CD4-positive, alpha-beta T cell treated with Interleukin-2 at 100 ng/mL for 4 hours (primary cell): ENCODE measurements around the gene LRRC4C.
"Not testable (repeated sequence)": the region's sequence is repeated elsewhere in the genome, so short reads cannot be mapped to it uniquely, and the experiment has no call there.

ENCODE experiments used
- DNase-seq: peaks from one replicate; pipeline ENCODE4 v3.0.0-alpha.2; 2020; ENCODE audit warnings: low spot score

LRRC4C gene

GRCh38 chr11:41019666-41020065 lies 439.8 kb downstream of the LRRC4C start:
- not testable (repeated sequence) for DNase-seq

GRCh38 chr11:41018224-41018623 lies 441.2 kb downstream of the LRRC4C start:
- no peak for DNase-seq

GRCh38 chr11:41010361-41011050 lies 448.9 kb downstream of the LRRC4C start:
- DNase-seq, result no peak

DNA sequence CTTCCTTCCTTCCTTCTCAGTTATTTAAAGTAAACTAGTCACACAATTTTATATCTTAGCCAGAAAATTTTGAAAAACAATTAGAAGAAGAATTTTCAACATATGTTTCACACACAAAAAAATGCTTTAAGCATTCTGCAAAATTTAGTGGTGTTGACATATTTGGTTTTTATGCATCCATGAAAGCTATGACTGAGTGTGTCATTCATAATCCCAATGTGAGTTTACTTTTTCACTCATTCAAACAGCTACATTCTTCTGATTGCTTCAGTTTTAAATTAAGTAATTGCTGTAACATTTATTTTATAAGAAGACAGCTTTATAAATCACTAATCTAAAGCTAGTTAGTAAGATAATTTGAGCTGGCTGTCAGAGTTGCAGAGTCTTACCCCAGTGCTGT lies 453.5 kb downstream of the LRRC4C start:
- DNase-seq, result no peak

GRCh38 chr11:41003339-41004282 lies 455.8 kb downstream of the LRRC4C start:
- DNase-seq, result no peak

DNA sequence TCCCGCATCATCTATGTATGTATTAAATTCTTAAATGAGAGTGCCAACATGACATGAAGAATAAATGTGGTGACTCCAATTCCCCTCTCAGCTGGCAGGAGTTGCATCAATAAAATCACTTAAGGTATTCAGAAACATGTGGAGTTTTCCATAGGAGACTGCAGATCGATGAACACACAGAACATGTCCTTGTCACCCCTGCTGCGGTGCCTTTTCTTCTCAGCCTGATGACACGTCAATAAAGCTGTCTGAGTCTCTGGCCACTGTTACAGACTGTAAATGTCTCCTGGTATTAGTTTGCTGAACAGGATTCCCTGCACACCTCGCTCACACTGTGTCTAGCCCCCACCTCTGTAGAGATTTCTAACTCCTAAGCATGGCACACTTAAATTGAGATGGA lies 460.5 kb downstream of the LRRC4C start:
- no peak for DNase-seq

- no peak for DNase-seq
Observed at GRCh38 chr11:40987776-40988435, 471.5 kb downstream of the LRRC4C start.

GRCh38 chr11:40986320-40986719 lies 473.1 kb downstream of the LRRC4C start:
- DNase-seq, result no peak

GRCh38 chr11:40975076-40975475 lies 484.4 kb downstream of the LRRC4C start:
- no peak for DNase-seq

GRCh38 chr11:40974186-40974795 lies 485.2 kb downstream of the LRRC4C start:
- DNase-seq, result no peak

- DNase-seq, result no peak
Observed at GRCh38 chr11:40958707-40959106, 500.7 kb downstream of the LRRC4C start.

DNA sequence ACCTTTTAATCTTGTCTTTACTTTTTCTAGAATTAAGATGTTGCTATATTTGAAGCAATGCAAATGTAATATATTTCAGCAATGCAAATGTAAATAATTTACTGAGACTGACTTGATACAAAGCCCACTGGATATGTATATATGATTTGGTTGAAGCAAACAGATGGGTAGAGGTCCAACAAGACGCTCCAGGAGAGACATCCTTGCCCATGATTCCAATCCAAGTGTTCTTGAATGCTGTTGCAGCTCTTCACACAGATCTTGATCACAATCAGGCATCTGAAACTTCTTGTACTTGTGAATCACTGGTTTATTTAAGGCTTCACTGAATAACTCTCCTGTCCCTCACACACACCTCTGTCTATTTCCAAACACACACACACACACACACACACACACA lies 507.0 kb downstream of the LRRC4C start:
- no peak for DNase-seq

GRCh38 chr11:40938002-40938401 lies 521.5 kb downstream of the LRRC4C start:
- DNase-seq, result no peak

DNA sequence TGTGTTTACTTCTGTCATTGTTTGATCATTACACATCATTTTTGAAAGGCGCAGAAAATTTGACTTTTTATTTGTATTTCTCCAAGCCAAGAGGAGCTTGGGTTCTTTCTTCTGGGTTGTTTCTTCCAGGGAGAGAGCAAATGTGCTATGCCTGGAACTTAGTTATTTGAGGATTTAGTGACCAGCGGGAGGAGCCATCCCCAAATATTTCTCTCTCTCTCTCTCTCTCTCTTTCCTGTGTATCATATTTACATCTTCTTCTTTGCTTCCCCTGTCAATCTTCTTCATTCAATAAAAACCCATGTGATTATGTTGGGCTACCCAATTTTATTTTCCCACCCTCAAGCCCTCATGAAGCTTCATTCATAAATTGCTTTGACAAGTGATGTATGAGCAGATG lies 534.5 kb downstream of the LRRC4C start:
- no peak for DNase-seq

DNA sequence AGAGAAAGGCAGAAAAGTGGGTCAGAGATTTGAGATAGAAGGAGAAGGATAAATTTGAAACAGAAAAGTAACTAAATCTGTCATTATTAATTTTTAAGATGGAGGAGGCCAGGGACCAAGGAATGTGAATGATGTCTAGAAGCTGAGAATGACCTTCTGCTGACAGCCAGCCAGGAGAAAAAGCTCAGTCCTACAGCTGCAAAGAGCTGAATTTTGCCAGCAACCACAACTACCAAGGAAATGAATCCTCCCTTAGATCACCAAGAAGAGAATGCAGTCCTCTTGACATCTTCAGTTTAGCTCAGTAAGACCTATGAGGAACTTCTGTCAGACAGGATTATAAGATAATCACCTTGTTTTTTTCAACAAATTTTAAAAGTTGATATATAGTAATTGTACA lies 538.2 kb downstream of the LRRC4C start:
- DNase-seq, result no peak

- not testable (repeated sequence) for DNase-seq
Observed at GRCh38 chr11:40910774-40911173, 548.7 kb downstream of the LRRC4C start.

DNA sequence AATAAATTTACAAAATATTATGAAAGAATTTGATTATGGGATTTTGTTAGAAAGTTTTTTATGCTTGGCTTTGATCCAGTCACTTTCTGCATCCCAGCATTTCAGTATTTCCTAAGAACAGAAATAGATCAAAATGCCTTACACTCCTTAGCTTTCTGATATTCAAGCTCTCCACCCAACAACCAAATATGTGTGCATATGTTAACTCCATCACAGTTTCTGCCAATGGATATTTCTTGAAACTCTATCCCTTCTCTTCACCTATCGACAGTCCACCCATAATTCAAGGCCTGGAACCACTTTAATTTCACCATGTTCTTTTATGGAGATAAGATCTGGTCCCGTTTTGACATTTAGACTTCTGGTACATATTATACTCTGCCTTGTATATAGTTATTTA lies 565.0 kb downstream of the LRRC4C start:
- no peak for DNase-seq

DNA sequence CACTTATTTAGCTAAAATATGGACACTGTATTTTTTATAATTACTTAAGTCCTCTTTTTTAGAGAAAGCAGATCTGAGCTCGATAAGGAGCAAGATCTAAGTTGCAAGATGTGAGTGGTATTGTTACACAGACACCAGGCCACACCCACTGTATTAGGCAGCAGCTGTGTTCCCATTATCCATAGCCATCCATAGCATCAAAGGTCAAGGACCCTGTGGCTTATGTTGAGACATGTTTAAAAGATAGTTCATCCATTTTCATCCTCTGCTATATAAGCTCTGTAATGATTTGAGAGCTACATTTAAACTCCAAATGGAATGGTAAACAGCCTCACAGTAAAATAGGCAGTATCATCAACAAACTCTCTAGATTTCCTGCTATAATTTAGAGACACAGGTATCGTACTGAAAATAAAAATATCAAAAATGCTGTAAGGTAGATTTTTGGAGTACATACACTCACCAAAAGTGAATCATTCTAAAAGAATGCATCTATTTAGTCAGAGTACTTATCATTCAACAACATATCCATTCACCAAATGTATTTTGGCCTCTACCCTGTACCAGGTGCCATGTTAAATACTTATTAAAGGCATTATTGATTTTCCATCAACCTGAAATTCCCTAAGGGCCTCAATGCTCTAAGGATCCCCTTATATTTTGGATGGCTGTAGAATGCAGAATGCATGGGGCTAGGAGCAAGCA lies 574.0 kb downstream of the LRRC4C start:
- no peak for DNase-seq

- no peak for DNase-seq
Observed at GRCh38 chr11:40882301-40882700, 577.2 kb downstream of the LRRC4C start.

GRCh38 chr11:40879911-40880310 lies 579.5 kb downstream of the LRRC4C start:
- DNase-seq, result no peak

DNA sequence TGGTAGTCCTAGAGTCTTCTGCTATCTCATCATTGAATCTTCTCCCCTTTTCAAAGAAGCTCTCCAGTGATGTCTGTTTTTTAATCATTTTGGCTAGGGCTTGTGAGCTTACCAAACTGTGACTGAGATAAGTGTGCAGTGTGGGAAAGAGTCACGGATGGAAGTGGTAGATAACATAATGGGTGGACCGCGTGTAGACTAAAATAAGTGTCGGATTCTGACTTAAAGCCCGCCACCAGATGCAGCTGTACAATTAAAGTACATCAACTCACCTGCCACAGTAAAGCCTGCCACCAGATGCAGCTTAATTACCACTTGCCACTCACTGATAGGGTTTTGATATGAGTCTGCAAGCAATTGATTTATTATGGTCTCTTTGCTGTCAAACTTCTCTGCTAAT lies 581.5 kb downstream of the LRRC4C start:
- DNase-seq, result no peak

DNA sequence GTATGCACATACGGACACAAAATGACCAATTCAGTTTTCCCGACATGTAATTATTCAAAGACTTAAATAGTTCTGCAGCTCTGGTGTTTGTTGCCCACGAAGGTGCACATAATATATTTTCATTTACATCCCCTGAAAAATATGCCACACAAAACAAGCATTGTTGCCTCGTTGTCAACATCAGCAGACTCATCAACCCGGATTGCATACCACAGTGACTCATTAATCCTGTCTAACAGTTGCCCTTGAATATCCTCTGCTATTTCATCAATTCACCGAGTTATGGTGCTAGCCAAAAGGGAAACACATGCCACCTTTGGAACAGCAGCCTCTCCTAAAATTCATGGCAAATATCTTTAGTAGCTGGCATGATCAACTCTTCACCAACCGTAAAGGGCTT lies 582.2 kb downstream of the LRRC4C start:
- DNase-seq, result no peak
